Liver (tissue), 9 donors: ENCODE data around the gene PWWP2A. TPM values are rescaled to one million over a fixed set of nuclear protein-coding genes. Genes with fewer than 3 reads are reported as not detected.

Experiments used
- DNase-seq: peaks from one replicate; pipeline ENCODE4 v3.0.0-alpha.2; 2017; ENCODE audit warnings: low spot score
- H3K27ac ChIP-seq, 2 donors: one replicate each; pipeline ENCODE4 v1.7.0; 2013; ENCODE audit warnings: inconsistent platforms in 2 of 2, low read length in 2 of 2, control low read depth in 1 of 2, low read depth in 1 of 2, mild to moderate bottlenecking in 1 of 2
- H3K27me3 ChIP-seq, 4 donors: one replicate each; pipeline versions ENCODE4 v1.6.1 to v1.7.0; 2013; ENCODE audit warnings: low read length in 3 of 4, inconsistent platforms in 1 of 4, mild to moderate bottlenecking in 1 of 4, moderate library complexity in 1 of 4; ENCODE audit not compliant: control insufficient read depth in 4 of 4, insufficient read depth in 4 of 4
- H3K36me3 ChIP-seq, 4 donors: one replicate each; pipeline versions ENCODE4 v1.6.1 to v1.7.0; 2013; ENCODE audit warnings: low read length in 3 of 4, mild to moderate bottlenecking in 3 of 4, low read depth in 1 of 4, moderate library complexity in 1 of 4; ENCODE audit not compliant: control insufficient read depth in 4 of 4, insufficient read depth in 3 of 4
- H3K4me1 ChIP-seq, 4 donors: one replicate each; pipeline versions ENCODE4 v1.6.1 to v1.7.0; 2013; ENCODE audit warnings: low read length in 3 of 4, mild to moderate bottlenecking in 3 of 4, moderate library complexity in 1 of 4; ENCODE audit not compliant: control insufficient read depth in 4 of 4, insufficient read depth in 4 of 4
- H3K4me3 ChIP-seq, 3 donors: one replicate each; pipeline versions ENCODE4 v1.6.1 to v1.7.0; 2013; ENCODE audit warnings: low read length in 3 of 3, control low read depth in 1 of 3, low read depth in 1 of 3, mild to moderate bottlenecking in 1 of 3
- H3K9ac ChIP-seq, 2 donors: one replicate each; pipeline ENCODE4 v1.7.0; 2013; ENCODE audit warnings: low read length in 2 of 2, mild to moderate bottlenecking in 2 of 2, moderate library complexity in 2 of 2, control low read depth in 1 of 2, low read depth in 1 of 2
- H3K9me3 ChIP-seq, 4 donors: one replicate each; pipeline versions ENCODE4 v1.6.1 to v1.7.0; 2013; ENCODE audit warnings: low read length in 3 of 4; ENCODE audit not compliant: control insufficient read depth in 4 of 4
- EGR1 ChIP-seq, 2 donors: IDR thresholded peaks; 2 replicates each; pipeline ENCODE4 v1.6.1; 2016 to 2018; ENCODE audit warnings: antibody characterized with exemption in 2 of 2, low read depth in 2 of 2
- FOXA1 ChIP-seq: IDR thresholded peaks from 2 replicates; pipeline ENCODE4 v1.6.1; 2016; ENCODE audit warnings: antibody characterized with exemption
- FOXA2 ChIP-seq: IDR thresholded peaks from 2 replicates; pipeline ENCODE4 v1.6.1; 2016; ENCODE audit warnings: antibody characterized with exemption
- GABPA ChIP-seq, 2 donors: IDR thresholded peaks in 1 of 2; conservative IDR thresholded peaks in 1 of 2; 2 replicates each; pipeline ENCODE4 v1.6.1; 2016; ENCODE audit warnings: antibody characterized with exemption in 2 of 2, mild to moderate bottlenecking in 1 of 2, moderate library complexity in 1 of 2
- HNF4A ChIP-seq, 2 donors: conservative IDR thresholded peaks; 2 replicates each; pipeline ENCODE4 v1.6.1; 2016; ENCODE audit warnings: antibody characterized with exemption in 2 of 2, mild to moderate bottlenecking in 2 of 2
- HNF4G ChIP-seq: IDR thresholded peaks from 2 replicates; pipeline ENCODE4 v1.6.1; 2016; ENCODE audit warnings: antibody characterized with exemption
- JUND ChIP-seq, 2 donors: IDR thresholded peaks; 2 replicates each; pipeline ENCODE4 v1.6.1; 2016; ENCODE audit warnings: antibody characterized with exemption in 2 of 2
- MAX ChIP-seq: IDR thresholded peaks from 2 replicates; pipeline ENCODE4 v1.6.1; 2016; ENCODE audit warnings: antibody characterized with exemption
- NR2F2 ChIP-seq: IDR thresholded peaks from 2 replicates; pipeline ENCODE4 v1.6.1; 2016; ENCODE audit warnings: antibody characterized with exemption
- RAD21 ChIP-seq, 2 donors: IDR thresholded peaks; 2 replicates each; pipeline ENCODE4 v1.6.1; 2016; ENCODE audit warnings: antibody characterized with exemption in 2 of 2, mild to moderate bottlenecking in 2 of 2
- RXRA ChIP-seq, 2 donors: IDR thresholded peaks; 2 replicates each; pipeline ENCODE4 v1.6.1; 2017 to 2018; ENCODE audit warnings: antibody characterized with exemption in 2 of 2, mild to moderate bottlenecking in 1 of 2
- SP1 ChIP-seq: IDR thresholded peaks from 2 replicates; pipeline ENCODE4 v1.6.1; 2018; ENCODE audit warnings: antibody characterized with exemption, mild to moderate bottlenecking
- YY1 ChIP-seq: IDR thresholded peaks from 2 replicates; pipeline ENCODE4 v1.6.1; 2016; ENCODE audit warnings: antibody characterized with exemption, mild to moderate bottlenecking
- WGBS: extraction: QIAGEN DNeasy Blood & Tissue Kit; methylation state at CpG from one replicate; pipeline ENCODE4 v1.1.7; 2013; 5-methylcytosine and 5-hydroxymethylcytosine counted together
- polyA plus RNA-seq, 2 donors: library from polyadenylated mRNA; stranded (reverse) in 1 of 2; unstranded in 1 of 2; fragments of 200-250 nt in 1 of 2; fragments of >200 nt in 1 of 2; fragmentation: Nextera tagmentation in 1 of 2; extraction: Ambion mirVana in 1 of 2; gene quantifications; one replicate each; pipeline versions ENCODE4 v1.2.1 to v1.2.3, GENCODE V29; 2013 to 2015
- total RNA-seq, 2 donors: library from RNA; depleted of rRNA; stranded (reverse); fragments of >200 nt; gene quantifications; one replicate each; pipeline ENCODE4 v1.2.3, GENCODE V29; 2014
- TF ChIP-seq, protein P1 (sequence below): IDR thresholded peaks from 2 replicates; pipeline ENCODE4 v1.6.1; 2016; ENCODE audit warnings: antibody characterized with exemption
- TF ChIP-seq, protein P2 (sequence below): fragments of 150-350 bp; IDR thresholded peaks from 2 replicates; pipeline ENCODE4 v1.5.1; 2017; ENCODE audit warnings: improper control_type of control experiment, low read depth, low read length; ENCODE audit not compliant: missing input control
- TF ChIP-seq, protein P3 (sequence below): IDR thresholded peaks from 2 replicates; pipeline ENCODE4 v1.6.1; 2016; ENCODE audit warnings: antibody characterized with exemption
- TF ChIP-seq, protein P4 (sequence below): IDR thresholded peaks from 2 replicates; pipeline ENCODE4 v1.6.1; 2016; ENCODE audit warnings: antibody characterized with exemption, mild to moderate bottlenecking
- donor health status: healthy.
- donor health status: healthy.
- donor health status: healthy.
- donor health status: healthy.
- donor health status: healthy.

The PWWP2A gene
- total and polyA plus RNA-seq, 4 donors, result 4.8 to 14.6 (median 8.2) TPM

GRCh38 chr5:160092960-160093707, 26.1 kb downstream of the PWWP2A start (continued):
- TF ChIP-seq EGR1 (IDR thresholded peaks at IDR 0.05; ENCODE audit: low read depth in 2 of 2), result no peak

DNA sequence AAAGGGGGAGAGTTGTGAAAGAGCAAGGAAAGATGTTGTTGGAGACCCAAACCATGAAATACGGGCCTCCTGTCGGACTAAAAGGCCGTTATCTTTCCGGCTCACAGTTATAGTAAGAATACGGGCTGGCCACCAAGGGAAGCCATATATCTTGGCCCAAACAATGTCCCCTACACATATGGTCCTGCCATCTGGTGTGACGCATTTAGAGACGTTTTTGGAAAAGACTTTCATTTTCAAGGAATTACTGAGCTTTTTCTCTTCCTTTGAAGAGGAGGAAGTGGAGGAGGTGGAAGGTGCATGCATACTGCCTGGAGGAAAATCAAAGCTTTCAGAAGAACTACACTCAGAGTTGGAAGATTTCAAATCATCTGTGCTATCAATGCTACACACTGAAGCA, 26.7 kb downstream of the PWWP2A start:
- H3K36me3 ChIP-seq, result peaks cover 5 to 17% (median 15%) of the 10 kb centered on the region in 4 donors

GRCh38 chr5:160090059-160090458, 29.2 kb downstream of the PWWP2A start:
- H3K4me3 ChIP-seq, result no peak overlapping the region
- DNase-seq, result no peak
- H3K9me3 ChIP-seq, result no peaks in the 10 kb centered on the region
- no peaks in the 10 kb centered on the region for H3K27me3 ChIP-seq
- no peaks in the 10 kb centered on the region for H3K4me1 ChIP-seq
- peaks cover 3 to 17% (median 15%) of the 10 kb centered on the region in 4 donors for H3K36me3 ChIP-seq
- 90% methylated on average over 1 of the region's 1 CpG for WGBS
- no peak overlapping the region for H3K27ac ChIP-seq
- no peak overlapping the region for H3K9ac ChIP-seq
- TF ChIP-seq FOXA1 (no peak), SP1 (no peak), EGR1 (IDR thresholded peaks at IDR 0.05; ENCODE audit: low read depth in 2 of 2) (no peak), NR2F2 (no peak), MAX (no peak), RAD21 (IDR thresholded peaks at IDR 0.05) (no peak), GABPA (IDR thresholded peaks at IDR 0.05 in 1 of 2, conservative IDR thresholded peaks at IDR 0.05 in 1 of 2) (no peak), HNF4G (no peak), YY1 (no peak), FOXA2 (no peak), RXRA (IDR thresholded peaks at IDR 0.05) (no peak), HNF4A (conservative IDR thresholded peaks at IDR 0.05) (no peak), JUND (IDR thresholded peaks at IDR 0.05) (no peak)
- TF ChIP-seq, protein P1, sequence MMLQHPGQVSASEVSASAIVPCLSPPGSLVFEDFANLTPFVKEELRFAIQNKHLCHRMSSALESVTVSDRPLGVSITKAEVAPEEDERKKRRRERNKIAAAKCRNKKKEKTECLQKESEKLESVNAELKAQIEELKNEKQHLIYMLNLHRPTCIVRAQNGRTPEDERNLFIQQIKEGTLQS, result no peak
- TF ChIP-seq, protein P2, sequence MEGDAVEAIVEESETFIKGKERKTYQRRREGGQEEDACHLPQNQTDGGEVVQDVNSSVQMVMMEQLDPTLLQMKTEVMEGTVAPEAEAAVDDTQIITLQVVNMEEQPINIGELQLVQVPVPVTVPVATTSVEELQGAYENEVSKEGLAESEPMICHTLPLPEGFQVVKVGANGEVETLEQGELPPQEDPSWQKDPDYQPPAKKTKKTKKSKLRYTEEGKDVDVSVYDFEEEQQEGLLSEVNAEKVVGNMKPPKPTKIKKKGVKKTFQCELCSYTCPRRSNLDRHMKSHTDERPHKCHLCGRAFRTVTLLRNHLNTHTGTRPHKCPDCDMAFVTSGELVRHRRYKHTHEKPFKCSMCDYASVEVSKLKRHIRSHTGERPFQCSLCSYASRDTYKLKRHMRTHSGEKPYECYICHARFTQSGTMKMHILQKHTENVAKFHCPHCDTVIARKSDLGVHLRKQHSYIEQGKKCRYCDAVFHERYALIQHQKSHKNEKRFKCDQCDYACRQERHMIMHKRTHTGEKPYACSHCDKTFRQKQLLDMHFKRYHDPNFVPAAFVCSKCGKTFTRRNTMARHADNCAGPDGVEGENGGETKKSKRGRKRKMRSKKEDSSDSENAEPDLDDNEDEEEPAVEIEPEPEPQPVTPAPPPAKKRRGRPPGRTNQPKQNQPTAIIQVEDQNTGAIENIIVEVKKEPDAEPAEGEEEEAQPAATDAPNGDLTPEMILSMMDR, result no peak
- TF ChIP-seq, protein P3, sequence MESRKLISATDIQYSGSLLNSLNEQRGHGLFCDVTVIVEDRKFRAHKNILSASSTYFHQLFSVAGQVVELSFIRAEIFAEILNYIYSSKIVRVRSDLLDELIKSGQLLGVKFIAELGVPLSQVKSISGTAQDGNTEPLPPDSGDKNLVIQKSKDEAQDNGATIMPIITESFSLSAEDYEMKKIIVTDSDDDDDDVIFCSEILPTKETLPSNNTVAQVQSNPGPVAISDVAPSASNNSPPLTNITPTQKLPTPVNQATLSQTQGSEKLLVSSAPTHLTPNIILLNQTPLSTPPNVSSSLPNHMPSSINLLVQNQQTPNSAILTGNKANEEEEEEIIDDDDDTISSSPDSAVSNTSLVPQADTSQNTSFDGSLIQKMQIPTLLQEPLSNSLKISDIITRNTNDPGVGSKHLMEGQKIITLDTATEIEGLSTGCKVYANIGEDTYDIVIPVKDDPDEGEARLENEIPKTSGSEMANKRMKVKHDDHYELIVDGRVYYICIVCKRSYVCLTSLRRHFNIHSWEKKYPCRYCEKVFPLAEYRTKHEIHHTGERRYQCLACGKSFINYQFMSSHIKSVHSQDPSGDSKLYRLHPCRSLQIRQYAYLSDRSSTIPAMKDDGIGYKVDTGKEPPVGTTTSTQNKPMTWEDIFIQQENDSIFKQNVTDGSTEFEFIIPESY, result no peak

More for the DNA sequence above, 26.7 kb downstream of the PWWP2A start:
- Histone ChIP-seq H3K9me3 (no peaks in the 10 kb centered on the region), H3K4me1 (no peaks in the 10 kb centered on the region), H3K9ac (no peak overlapping the region), H3K27ac (no peak overlapping the region), H3K4me3 (no peak overlapping the region), H3K27me3 (no peaks in the 10 kb centered on the region)
- 96% methylated on average over 7 of the region's 7 CpGs for WGBS
- no peak for DNase-seq
- TF ChIP-seq, protein P4, sequence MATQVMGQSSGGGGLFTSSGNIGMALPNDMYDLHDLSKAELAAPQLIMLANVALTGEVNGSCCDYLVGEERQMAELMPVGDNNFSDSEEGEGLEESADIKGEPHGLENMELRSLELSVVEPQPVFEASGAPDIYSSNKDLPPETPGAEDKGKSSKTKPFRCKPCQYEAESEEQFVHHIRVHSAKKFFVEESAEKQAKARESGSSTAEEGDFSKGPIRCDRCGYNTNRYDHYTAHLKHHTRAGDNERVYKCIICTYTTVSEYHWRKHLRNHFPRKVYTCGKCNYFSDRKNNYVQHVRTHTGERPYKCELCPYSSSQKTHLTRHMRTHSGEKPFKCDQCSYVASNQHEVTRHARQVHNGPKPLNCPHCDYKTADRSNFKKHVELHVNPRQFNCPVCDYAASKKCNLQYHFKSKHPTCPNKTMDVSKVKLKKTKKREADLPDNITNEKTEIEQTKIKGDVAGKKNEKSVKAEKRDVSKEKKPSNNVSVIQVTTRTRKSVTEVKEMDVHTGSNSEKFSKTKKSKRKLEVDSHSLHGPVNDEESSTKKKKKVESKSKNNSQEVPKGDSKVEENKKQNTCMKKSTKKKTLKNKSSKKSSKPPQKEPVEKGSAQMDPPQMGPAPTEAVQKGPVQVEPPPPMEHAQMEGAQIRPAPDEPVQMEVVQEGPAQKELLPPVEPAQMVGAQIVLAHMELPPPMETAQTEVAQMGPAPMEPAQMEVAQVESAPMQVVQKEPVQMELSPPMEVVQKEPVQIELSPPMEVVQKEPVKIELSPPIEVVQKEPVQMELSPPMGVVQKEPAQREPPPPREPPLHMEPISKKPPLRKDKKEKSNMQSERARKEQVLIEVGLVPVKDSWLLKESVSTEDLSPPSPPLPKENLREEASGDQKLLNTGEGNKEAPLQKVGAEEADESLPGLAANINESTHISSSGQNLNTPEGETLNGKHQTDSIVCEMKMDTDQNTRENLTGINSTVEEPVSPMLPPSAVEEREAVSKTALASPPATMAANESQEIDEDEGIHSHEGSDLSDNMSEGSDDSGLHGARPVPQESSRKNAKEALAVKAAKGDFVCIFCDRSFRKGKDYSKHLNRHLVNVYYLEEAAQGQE, result no peak
- TF ChIP-seq FOXA1, result no peak
- no peak for TF ChIP-seq GABPA (IDR thresholded peaks at IDR 0.05 in 1 of 2, conservative IDR thresholded peaks at IDR 0.05 in 1 of 2)
